GM19043 (cell line): Measurements from ENCODE around the gene CLK4.

ENCODE experiments used
- ATAC-seq: cut with Tn5 transposase; IDR thresholded peaks from one replicate; pipeline ENCODE4 v1.9.1; 2021; ENCODE audit warnings: low read depth; ENCODE audit not compliant: unreplicated experiment

Gene CLK4

GRCh38 chr5:178640331-178641045, 13.6 kb upstream of the CLK4 start:
- no peak for ATAC-seq

GRCh38 chr5:178637356-178638074, 10.7 kb upstream of the CLK4 start:
- no peak for ATAC-seq

GRCh38 chr5:178632285-178632684, 5.4 kb upstream of the CLK4 start:
- no peak for ATAC-seq

- no peak for ATAC-seq
Measured at GRCh38 chr5:178630951-178631350, 4.1 kb upstream of the CLK4 start.

GRCh38 chr5:178630475-178630930, 3.7 kb upstream of the CLK4 start:
- ATAC-seq, result no peak

GRCh38 chr5:178627259-178627598, 379 bp upstream of the CLK4 start:
- ATAC-seq, result no peak

GRCh38 chr5:178625679-178626483, 969 bp downstream of the CLK4 start:
- peak; percentile 16 for ATAC-seq

GRCh38 chr5:178624631-178625546, 2.0 kb downstream of the CLK4 start:
- no peak for ATAC-seq

- no peak for ATAC-seq
Measured at GRCh38 chr5:178622679-178623247, 4.1 kb downstream of the CLK4 start.

GRCh38 chr5:178619390-178619789, 7.5 kb downstream of the CLK4 start:
- ATAC-seq, result no peak

- no peak for ATAC-seq
Measured at GRCh38 chr5:178612299-178612698, 14.6 kb downstream of the CLK4 start.

GRCh38 chr5:178606269-178606668, 20.6 kb downstream of the CLK4 start:
- no peak for ATAC-seq

- no peak for ATAC-seq
Measured at GRCh38 chr5:178605788-178606187, 21.1 kb downstream of the CLK4 start.

- no peak for ATAC-seq
Measured at GRCh38 chr5:178602752-178603151, 24.1 kb downstream of the CLK4 start.

- ATAC-seq, result no peak
Measured at GRCh38 chr5:178595750-178596149, 31.1 kb downstream of the CLK4 start.

- no peak for ATAC-seq
Measured at GRCh38 chr5:178595150-178595549, 31.7 kb downstream of the CLK4 start.

- ATAC-seq, result no peak
Measured at GRCh38 chr5:178590924-178591423, 35.9 kb downstream of the CLK4 start.

GRCh38 chr5:178590141-178590923, 36.5 kb downstream of the CLK4 start, which contains the start of gene COL23A1:
Gene COL23A1 (minus strand): TSS chr5:178590393.
- no peak for ATAC-seq
